Measurements from ENCODE around the gene PCP2. TPM values are rescaled to one million over a fixed set of nuclear protein-coding genes. Genes with fewer than 3 reads are reported as not detected.

The PCP2 gene
- total RNA-seq, 4 donors from 2014 or later = 0.53 to 0.57 TPM; not detected in 2

DNA sequence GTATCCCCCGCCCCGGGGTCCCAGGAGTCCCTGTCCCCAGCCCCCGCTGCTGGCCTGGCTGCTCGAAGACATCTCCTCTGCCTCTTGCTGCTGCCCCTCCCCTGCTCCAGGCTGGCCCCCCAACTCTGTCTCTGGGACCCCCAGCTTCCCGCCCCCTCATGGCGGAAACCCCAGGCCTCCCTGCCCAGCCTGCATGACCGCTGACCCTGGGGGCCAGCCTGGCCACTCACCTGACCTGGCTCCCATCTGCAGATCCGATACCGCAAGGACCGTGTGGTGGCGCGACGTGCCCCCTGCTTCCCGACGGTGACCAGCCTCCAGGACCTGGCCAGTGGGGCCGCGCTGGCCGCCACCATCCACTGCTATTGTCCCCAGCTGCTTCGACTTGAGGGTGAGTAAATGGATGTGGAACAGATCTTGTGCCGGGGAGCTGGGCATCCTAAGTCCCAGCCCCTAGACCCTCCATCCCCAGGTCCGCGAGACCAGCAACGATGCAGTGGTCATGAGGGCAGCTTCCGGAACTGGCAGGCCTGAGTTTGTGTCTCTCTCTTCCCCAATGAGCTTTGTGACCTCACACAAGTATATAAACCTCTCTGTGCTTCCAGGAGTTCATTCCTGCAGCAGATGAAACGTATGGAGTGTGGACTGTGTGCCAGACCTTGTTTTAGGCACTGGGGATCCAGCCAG is 25.5 kb downstream of the PCP2 start:
- TF ChIP-seq, protein P1, sequence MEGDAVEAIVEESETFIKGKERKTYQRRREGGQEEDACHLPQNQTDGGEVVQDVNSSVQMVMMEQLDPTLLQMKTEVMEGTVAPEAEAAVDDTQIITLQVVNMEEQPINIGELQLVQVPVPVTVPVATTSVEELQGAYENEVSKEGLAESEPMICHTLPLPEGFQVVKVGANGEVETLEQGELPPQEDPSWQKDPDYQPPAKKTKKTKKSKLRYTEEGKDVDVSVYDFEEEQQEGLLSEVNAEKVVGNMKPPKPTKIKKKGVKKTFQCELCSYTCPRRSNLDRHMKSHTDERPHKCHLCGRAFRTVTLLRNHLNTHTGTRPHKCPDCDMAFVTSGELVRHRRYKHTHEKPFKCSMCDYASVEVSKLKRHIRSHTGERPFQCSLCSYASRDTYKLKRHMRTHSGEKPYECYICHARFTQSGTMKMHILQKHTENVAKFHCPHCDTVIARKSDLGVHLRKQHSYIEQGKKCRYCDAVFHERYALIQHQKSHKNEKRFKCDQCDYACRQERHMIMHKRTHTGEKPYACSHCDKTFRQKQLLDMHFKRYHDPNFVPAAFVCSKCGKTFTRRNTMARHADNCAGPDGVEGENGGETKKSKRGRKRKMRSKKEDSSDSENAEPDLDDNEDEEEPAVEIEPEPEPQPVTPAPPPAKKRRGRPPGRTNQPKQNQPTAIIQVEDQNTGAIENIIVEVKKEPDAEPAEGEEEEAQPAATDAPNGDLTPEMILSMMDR (IDR thresholded peaks at IDR 0.05) = no peak
- TF ChIP-seq POLR2A (IDR thresholded peaks at IDR 0.05) = no peak
- peaks cover 0 to 9% (median under 1%) of the 10 kb centered on the region in 3 donors for H3K4me1 ChIP-seq
- no peaks in the 10 kb centered on the region for H3K9me3 ChIP-seq
- intact Hi-C loops (cut with DNase I) = no loop called here
- H3K27ac ChIP-seq = no peak overlapping the region
- no peak for DNase-seq
- H3K4me3 ChIP-seq = no peak overlapping the region
- peaks cover 0 to 77% (median 6%) of the 10 kb centered on the region in 3 donors for H3K36me3 ChIP-seq
- peaks cover 0 to 38% (median 0%) of the 10 kb centered on the region in 4 donors for H3K27me3 ChIP-seq
- 87 to 93% methylated on average over 5 to 13 of the region's 25 CpGs for WGBS, 2 donors

- TF ChIP-seq, protein P1 (IDR thresholded peaks at IDR 0.05) = no peak
- no peak for TF ChIP-seq POLR2A (IDR thresholded peaks at IDR 0.05)
- intact Hi-C loops (cut with DNase I) = no loop called here
- 51% methylated on average over 3 of the region's 10 CpGs; no CpG with 5 or more reads in 1 of the 2 donors for WGBS, 2 donors
- no peak overlapping the region for H3K4me3 ChIP-seq
- no peak overlapping the region for H3K27ac ChIP-seq
- H3K9me3 ChIP-seq = no peaks in the 10 kb centered on the region
- peaks cover 0 to 44% (median 0%) of the 10 kb centered on the region in 4 donors for H3K27me3 ChIP-seq
- no peak for DNase-seq
- H3K4me1 ChIP-seq = peaks cover 0 to 16% (median 4%) of the 10 kb centered on the region in 3 donors
- H3K36me3 ChIP-seq = peaks cover 0 to 70% (median under 1%) of the 10 kb centered on the region in 3 donors
Observed at GRCh38 chr19:7607212-7607873, 26.2 kb downstream of the PCP2 start.

DNA sequence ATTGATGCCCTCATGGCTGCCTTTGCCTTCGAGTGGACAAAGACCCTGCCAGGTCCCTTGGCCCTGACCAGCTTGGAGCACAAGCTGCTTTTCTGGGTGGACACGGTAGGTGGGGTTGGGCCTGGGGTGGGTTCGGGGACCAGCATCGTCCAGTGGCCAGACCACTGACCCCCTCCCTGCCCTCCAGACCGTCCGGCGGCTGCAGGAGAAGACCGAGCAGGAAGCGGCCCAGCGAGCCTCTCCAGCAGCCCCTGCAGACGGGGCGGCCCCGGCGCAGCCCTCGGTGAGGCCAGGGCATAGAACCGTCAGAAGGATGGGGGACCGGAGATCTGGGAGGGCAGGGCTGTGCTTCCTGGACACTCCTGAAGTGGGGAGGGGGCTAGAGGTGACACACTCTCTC is 27.2 kb downstream of the PCP2 start:
- Histone ChIP-seq H3K27ac (no peak overlapping the region), H3K4me3 (no peak overlapping the region), H3K9me3 (no peaks in the 10 kb centered on the region), H3K4me1 (peaks cover 0 to 22% (median 4%) of the 10 kb centered on the region in 3 donors), H3K27me3 (peaks cover 0 to 54% (median 0%) of the 10 kb centered on the region in 4 donors), H3K36me3 (peaks cover 0 to 60% (median 0%) of the 10 kb centered on the region in 3 donors)
- intact Hi-C loops (cut with DNase I) = no loop called here
- no peak for DNase-seq
- TF ChIP-seq, protein P1 (IDR thresholded peaks at IDR 0.05) = no peak
- no peak for TF ChIP-seq POLR2A (IDR thresholded peaks at IDR 0.05)
- WGBS, 2 donors = 82% methylated on average over 6 of the region's 17 CpGs; no CpG with 5 or more reads in 1 of the 2 donors

DNA sequence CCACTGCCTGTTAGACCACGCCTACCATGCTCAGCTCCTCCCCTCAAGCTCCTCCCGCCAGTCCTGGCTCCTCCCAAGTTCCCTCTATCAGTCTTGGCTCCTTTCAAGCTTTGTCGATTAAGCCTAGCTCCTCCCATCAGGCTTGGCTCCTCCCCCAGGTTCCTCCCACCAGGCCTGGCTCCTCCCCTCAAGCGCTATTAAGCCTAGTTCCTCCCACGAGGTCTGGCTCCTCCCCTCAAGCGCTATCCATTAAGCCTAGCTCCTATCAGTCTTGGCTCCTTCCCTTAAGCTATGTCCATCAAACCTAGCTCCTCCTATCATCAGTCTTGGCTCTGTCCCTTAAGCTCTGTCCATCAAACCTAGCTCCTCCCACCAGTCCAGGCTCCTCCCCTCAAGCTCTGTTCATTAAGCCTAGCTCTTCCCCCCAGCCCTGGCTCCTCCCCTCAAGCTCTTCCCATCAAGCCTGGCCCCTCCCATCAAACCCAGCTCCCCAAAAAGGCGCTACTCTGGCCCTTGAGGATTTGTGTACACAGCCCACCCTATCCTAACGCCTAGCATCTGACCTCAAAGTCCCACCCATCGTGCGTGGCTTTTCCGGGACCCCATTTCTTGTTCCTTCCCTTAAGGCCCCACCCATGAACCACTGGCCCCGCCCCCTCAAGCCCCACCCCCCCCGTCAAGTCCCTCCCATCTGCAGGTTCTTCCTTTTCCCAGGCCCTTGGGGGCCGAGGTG is 27.9 kb downstream of the PCP2 start:
- no peak for TF ChIP-seq POLR2A (IDR thresholded peaks at IDR 0.05)
- TF ChIP-seq, protein P1 (IDR thresholded peaks at IDR 0.05) = no peak
- 73 to 79% methylated on average over 12 to 14 of the region's 14 CpGs for WGBS, 2 donors
- H3K9me3 ChIP-seq = no peaks in the 10 kb centered on the region
- peaks cover 0 to 22% (median 4%) of the 10 kb centered on the region in 3 donors for H3K4me1 ChIP-seq
- H3K36me3 ChIP-seq = peaks cover 0 to 53% (median 0%) of the 10 kb centered on the region in 3 donors
- peaks cover 0 to 60% (median 0%) of the 10 kb centered on the region in 4 donors for H3K27me3 ChIP-seq
- H3K27ac ChIP-seq = no peak overlapping the region
- intact Hi-C loops (cut with DNase I) = no loop called here
- no peak overlapping the region for H3K4me3 ChIP-seq
- no peak for DNase-seq

All from esophagus squamous epithelium (tissue), 5 donors.